Spleen (tissue), 10 donors: Measurements from ENCODE around the gene SYCN. TPM values are rescaled to one million over a fixed set of nuclear protein-coding genes. Genes with fewer than 3 reads are reported as not detected.

Experiments
- polyA plus RNA-seq, 3 donors: library from polyadenylated mRNA; stranded (reverse); fragments of 200-250 nt; gene quantifications; one replicate each; pipeline ENCODE4 v1.2.1, GENCODE V29; 2013
- total RNA-seq, 7 donors: library from RNA; depleted of rRNA in 3 of 7; stranded (reverse); fragments of >200 nt in 3 of 7; fragmentation: NEBNext Ultra II Directional in 4 of 7; extraction: Animal tissue kit (Norgen Biotek cat#: 25700) in 4 of 7; gene quantifications; one replicate each; pipeline versions ENCODE4 v1.1.0 to v1.2.1, GENCODE V29; 2016 to 2021
- donor health status: healthy with polysubstance abuse.
- donor health status: DM: no; HTN: no; CAD: no; lungs with moderate emphysema.
- donor health status: DM: no; HTN: no; CAD: no.
- donor health status: Bipolar disorder and iron deficiency.
- donor health status: healthy.
- donor health status: DM: no; HTN: no; CAD: no.
- donor health status: DM: yes; HTN: yes; CAD: no.

SYCN gene
- total and polyA plus RNA-seq, 10 donors, result not detected

Other genes with a start within 250 kb of the SYCN start
- gene FBXO17, start 228.5 kb downstream of the SYCN start, total RNA-seq, result 1 to 10 TPM; 3.6 to 7.7 (median 5.0) TPM
- gene FBXO17, start 228.5 kb downstream of the SYCN start, polyA plus RNA-seq, result 1 to 10 TPM in 2 of 3 donors, under 1 TPM in 1; 0.91 to 2.6 (median 2.2) TPM
- gene FBXO27, start 171.7 kb downstream of the SYCN start, total RNA-seq, result 1 to 10 TPM in 5 of 7 donors, under 1 TPM in 2; 0.26 to 4.2 (median 1.9) TPM
- gene FBXO27, start 171.7 kb downstream of the SYCN start, polyA plus RNA-seq, result under 1 TPM; 0.10 to 0.99 (median 0.61) TPM
- gene ACP7, start 119.9 kb downstream of the SYCN start, total RNA-seq, result not detected
- not detected for gene ACP7, start 119.9 kb downstream of the SYCN start, polyA plus RNA-seq
- 10 to 100 TPM in 6 of 7 donors, 1 to 10 TPM in 1; 9.5 to 27.8 (median 19.8) TPM for gene PAK4, start 78.5 kb downstream of the SYCN start, total RNA-seq
- gene PAK4, start 78.5 kb downstream of the SYCN start, polyA plus RNA-seq, result 10 to 100 TPM in 1 of 3 donors, 1 to 10 TPM in 2; 5.2 to 13.4 (median 7.7) TPM
- under 1 TPM in 2 of 7 donors, not detected in 5; 0.13 to 0.28 TPM for gene NCCRP1, start 7.3 kb downstream of the SYCN start, total RNA-seq
- 1 to 10 TPM in 1 of 3 donors, under 1 TPM in 2; 0.12 to 1.7 (median 0.19) TPM for gene NCCRP1, start 7.3 kb downstream of the SYCN start, polyA plus RNA-seq
- gene IFNL3, start 40.7 kb upstream of the SYCN start, total RNA-seq, result not detected
- not detected for gene IFNL3, start 40.7 kb upstream of the SYCN start, polyA plus RNA-seq
- not detected for gene IFNL4, start 44.6 kb upstream of the SYCN start, total RNA-seq
- gene IFNL4, start 44.6 kb upstream of the SYCN start, polyA plus RNA-seq, result not detected
- gene IFNL2, start 64.1 kb upstream of the SYCN start, total RNA-seq, result not detected
- not detected for gene IFNL2, start 64.1 kb upstream of the SYCN start, polyA plus RNA-seq
- not detected for gene IFNL1, start 92.1 kb upstream of the SYCN start, total RNA-seq
- not detected for gene IFNL1, start 92.1 kb upstream of the SYCN start, polyA plus RNA-seq
- gene LRFN1, start 116.6 kb upstream of the SYCN start, total RNA-seq, result 1 to 10 TPM; 2.2 to 6.0 (median 4.6) TPM
- gene LRFN1, start 116.6 kb upstream of the SYCN start, polyA plus RNA-seq, result 1 to 10 TPM in 1 of 3 donors, under 1 TPM in 2; 0.67 to 1.2 (median 0.99) TPM
- 100 to 1,000 TPM; 178 to 354 (median 288) TPM for gene GMFG, start 131.8 kb upstream of the SYCN start, total RNA-seq
- 100 to 1,000 TPM; 421 to 492 (median 452) TPM for gene GMFG, start 131.8 kb upstream of the SYCN start, polyA plus RNA-seq
- 100 to 1,000 TPM in 1 of 7 donors, 10 to 100 TPM in 6; 66.4 to 108 (median 84.1) TPM for gene SAMD4B, start 138.2 kb upstream of the SYCN start, total RNA-seq
- gene SAMD4B, start 138.2 kb upstream of the SYCN start, polyA plus RNA-seq, result 10 to 100 TPM; 26.7 to 56.3 (median 42.1) TPM
- 10 to 100 TPM; 35.0 to 48.1 (median 39.8) TPM for gene PAF1, start 186.8 kb upstream of the SYCN start, total RNA-seq
- 10 to 100 TPM; 27.4 to 51.3 (median 35.6) TPM for gene PAF1, start 186.8 kb upstream of the SYCN start, polyA plus RNA-seq
- gene MED29, start 187.1 kb upstream of the SYCN start, total RNA-seq, result 10 to 100 TPM; 25.7 to 45.7 (median 34.6) TPM
- 10 to 100 TPM; 15.5 to 28.2 (median 20.5) TPM for gene MED29, start 187.1 kb upstream of the SYCN start, polyA plus RNA-seq
- gene ZFP36, start 202.6 kb upstream of the SYCN start, total RNA-seq, result 100 to 1,000 TPM in 6 of 7 donors, 10 to 100 TPM in 1; 91.5 to 396 (median 191) TPM
- gene ZFP36, start 202.6 kb upstream of the SYCN start, polyA plus RNA-seq, result 100 to 1,000 TPM in 1 of 3 donors, 10 to 100 TPM in 2; 63.2 to 117 (median 72.6) TPM
- gene PLEKHG2, start 208.4 kb upstream of the SYCN start, total RNA-seq, result 100 to 1,000 TPM in 1 of 7 donors, 10 to 100 TPM in 6; 18.6 to 107 (median 48.4) TPM
- 10 to 100 TPM in 1 of 3 donors, 1 to 10 TPM in 2; 8.9 to 25.8 (median 9.5) TPM for gene PLEKHG2, start 208.4 kb upstream of the SYCN start, polyA plus RNA-seq
- 1,000 to 10,000 TPM; 1,378 to 2,109 (median 1,598) TPM for gene RPS16, start 231.7 kb upstream of the SYCN start, total RNA-seq
- 1,000 to 10,000 TPM; 5,364 to 5,747 (median 5,635) TPM for gene RPS16, start 231.7 kb upstream of the SYCN start, polyA plus RNA-seq
- gene SUPT5H, start 241.3 kb upstream of the SYCN start, total RNA-seq, result 100 to 1,000 TPM; 103 to 125 (median 108) TPM
- 100 to 1,000 TPM in 2 of 3 donors, 10 to 100 TPM in 1; 95.8 to 225 (median 198) TPM for gene SUPT5H, start 241.3 kb upstream of the SYCN start, polyA plus RNA-seq